ENCODE measurements around the gene ELMOD1.

DNA sequence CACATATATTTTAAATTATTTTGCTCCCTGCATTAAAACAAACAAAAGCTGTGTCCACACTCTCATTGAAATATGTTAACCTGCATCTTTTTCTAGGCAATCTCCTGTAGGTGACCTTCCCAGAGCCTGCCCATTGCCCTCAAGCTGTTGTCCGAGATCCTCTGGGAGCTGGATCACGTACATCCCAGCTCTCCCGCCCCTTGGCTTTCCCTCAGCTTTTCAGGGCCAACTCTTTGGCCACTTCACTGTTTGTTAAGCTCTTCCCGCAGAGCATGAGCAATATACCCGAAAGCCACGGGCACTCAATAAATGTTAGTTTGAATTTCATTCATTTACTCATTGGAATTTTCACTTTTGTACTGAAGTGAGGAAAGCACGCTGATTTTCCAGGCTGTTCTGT is 32.2 kb downstream of the ELMOD1 start:
- TF ChIP-seq CHD1 (IDR thresholded peaks at IDR 0.05; ENCODE audit: low read depth, low read length) (no peak), MXI1 (IDR thresholded peaks at IDR 0.05; ENCODE audit: borderline replicate concordance, low read depth, low read length) (no peak)
